ENCODE data around the gene DYNLT4. TPM values are rescaled to one million over a fixed set of nuclear protein-coding genes. Genes with fewer than 3 reads are reported as not detected.
A peak's percentile ranks its signal among the peaks of the same experiment; 100 is the strongest.

The DYNLT4 gene
- total RNA-seq, 1 experiment from 2014 or later, result not detected

DNA sequence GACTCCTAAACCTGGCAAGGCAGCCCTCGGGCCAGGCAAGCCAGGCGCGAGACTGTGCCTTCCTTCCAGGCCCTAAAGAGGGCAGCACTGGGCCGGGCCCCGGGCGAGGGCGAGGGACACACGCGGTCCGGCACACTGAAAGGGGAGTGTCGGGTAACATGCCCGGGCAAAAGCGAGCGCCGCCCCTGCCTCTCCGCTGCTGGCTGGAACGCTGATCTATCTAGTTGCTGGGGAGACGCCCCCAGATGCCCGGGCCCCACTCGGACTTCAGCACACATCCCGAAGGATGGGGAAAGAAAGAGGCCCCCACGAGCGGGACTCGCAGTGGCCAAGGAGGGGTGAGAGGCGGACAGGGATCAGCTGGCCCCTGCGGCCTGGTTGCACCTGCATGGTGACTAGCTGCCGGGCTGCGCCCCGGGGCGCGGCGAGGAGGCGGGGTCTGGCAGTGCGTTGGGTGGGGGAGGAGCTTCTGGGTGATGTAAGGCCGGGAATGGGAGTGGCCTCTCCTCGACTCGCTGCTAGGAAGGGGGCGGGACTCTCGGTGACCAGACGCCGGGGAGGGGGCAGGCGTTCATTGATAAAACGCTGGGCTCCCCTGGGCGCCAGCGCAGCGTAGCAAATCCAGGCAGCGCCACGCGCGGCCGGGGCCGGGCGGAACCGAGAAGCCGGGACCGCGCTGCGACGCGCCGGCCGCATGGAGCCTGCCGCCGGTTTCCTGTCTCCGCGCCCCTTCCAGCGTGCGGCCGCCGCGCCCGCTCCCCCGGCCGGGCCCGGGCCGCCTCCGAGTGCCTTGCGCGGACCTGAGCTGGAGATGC lies 7.2 kb downstream of the DYNLT4 start, which contains the start of gene PLK3:
TSS of gene PLK3 (plus strand) at position 608 of the 815 bp plus-strand sequence. CDS start at position 695, 87 bp downstream.
- POLR2A ChIA-PET, result interaction anchor here (0.5 to 2.0 kb wide), 7 partner anchors 13 to 1383 kb away, joined by 3 to 25 read pairs (median 4); no protein-coding TSS in a partner anchor
- Histone ChIP-seq H3K4me3 (ENCODE audit: low read depth in 2 of 2, low read length in 2 of 2) (peak within 1 kb of the TSS; percentile 56 to 83), H3K27ac (ENCODE audit: low read length) (peak within 1 kb of the TSS; percentile 86), H3K27me3 (ENCODE audit: control insufficient read depth, insufficient read depth, low read length) (no peaks in the 10 kb centered on the region), H3K9me3 (ENCODE audit: control insufficient read depth, insufficient read depth, low read depth, low read length) (no peaks in the 10 kb centered on the region), H3K4me1 (ENCODE audit: control insufficient read depth, insufficient read depth, low read length) (peaks cover 22% of the 10 kb centered on the region), H3K36me3 (ENCODE audit: control insufficient read depth, insufficient read depth, low read length) (no peaks in the 10 kb centered on the region; the same call in 1 of the 2 replicates)
- TF ChIP-seq REST (IDR thresholded peaks at IDR 0.05; ENCODE audit: insufficient read depth in 1 of 2, low read depth in 2 of 2, low read length in 1 of 2), result 0 out of 4 replicates have a peak, but pooled peaks of 1 of the 2 experiments have one; percentile 19
- TF ChIP-seq, protein P1, sequence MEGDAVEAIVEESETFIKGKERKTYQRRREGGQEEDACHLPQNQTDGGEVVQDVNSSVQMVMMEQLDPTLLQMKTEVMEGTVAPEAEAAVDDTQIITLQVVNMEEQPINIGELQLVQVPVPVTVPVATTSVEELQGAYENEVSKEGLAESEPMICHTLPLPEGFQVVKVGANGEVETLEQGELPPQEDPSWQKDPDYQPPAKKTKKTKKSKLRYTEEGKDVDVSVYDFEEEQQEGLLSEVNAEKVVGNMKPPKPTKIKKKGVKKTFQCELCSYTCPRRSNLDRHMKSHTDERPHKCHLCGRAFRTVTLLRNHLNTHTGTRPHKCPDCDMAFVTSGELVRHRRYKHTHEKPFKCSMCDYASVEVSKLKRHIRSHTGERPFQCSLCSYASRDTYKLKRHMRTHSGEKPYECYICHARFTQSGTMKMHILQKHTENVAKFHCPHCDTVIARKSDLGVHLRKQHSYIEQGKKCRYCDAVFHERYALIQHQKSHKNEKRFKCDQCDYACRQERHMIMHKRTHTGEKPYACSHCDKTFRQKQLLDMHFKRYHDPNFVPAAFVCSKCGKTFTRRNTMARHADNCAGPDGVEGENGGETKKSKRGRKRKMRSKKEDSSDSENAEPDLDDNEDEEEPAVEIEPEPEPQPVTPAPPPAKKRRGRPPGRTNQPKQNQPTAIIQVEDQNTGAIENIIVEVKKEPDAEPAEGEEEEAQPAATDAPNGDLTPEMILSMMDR (IDR thresholded peaks at IDR 0.05), result peak; percentile 98
- no peak; the same call in 1 of the 2 replicates for TF ChIP-seq TCF7L2 (IDR thresholded peaks at IDR 0.05; ENCODE audit: low read depth, low read length)
- peak; percentile 80; the same call in 1 of the 2 replicates for TF ChIP-seq SIN3A (IDR thresholded peaks at IDR 0.05; ENCODE audit: borderline replicate concordance, insufficient read depth, low read depth, low read length)
- TF ChIP-seq POLR2AphosphoS5 (IDR thresholded peaks at IDR 0.05; ENCODE audit: low read depth, low read length), result peak; percentile 92
- BruUV-seq (replicated peaks), result no TSS peak
- intact Hi-C loops (cut with micrococcal nuclease; ENCODE audit: unreplicated experiment), result no loop called here
- ATAC-seq (peak; percentile 91), DNase-seq (ENCODE audit: low read depth, low spot score) (peak; percentile 96)
- in situ Hi-C loops (cut with HindIII; ENCODE audit: low pct_unique_long_range_greater_than_20kb, low sequenced_read_pairs), result no loop called here
- CTCF ChIA-PET, result interaction anchor here (0.6 to 1.0 kb wide), 3 partner anchors 19 to 211 kb away, joined by 3 read pairs; partner anchors contain the start of gene HECTD3

DNA sequence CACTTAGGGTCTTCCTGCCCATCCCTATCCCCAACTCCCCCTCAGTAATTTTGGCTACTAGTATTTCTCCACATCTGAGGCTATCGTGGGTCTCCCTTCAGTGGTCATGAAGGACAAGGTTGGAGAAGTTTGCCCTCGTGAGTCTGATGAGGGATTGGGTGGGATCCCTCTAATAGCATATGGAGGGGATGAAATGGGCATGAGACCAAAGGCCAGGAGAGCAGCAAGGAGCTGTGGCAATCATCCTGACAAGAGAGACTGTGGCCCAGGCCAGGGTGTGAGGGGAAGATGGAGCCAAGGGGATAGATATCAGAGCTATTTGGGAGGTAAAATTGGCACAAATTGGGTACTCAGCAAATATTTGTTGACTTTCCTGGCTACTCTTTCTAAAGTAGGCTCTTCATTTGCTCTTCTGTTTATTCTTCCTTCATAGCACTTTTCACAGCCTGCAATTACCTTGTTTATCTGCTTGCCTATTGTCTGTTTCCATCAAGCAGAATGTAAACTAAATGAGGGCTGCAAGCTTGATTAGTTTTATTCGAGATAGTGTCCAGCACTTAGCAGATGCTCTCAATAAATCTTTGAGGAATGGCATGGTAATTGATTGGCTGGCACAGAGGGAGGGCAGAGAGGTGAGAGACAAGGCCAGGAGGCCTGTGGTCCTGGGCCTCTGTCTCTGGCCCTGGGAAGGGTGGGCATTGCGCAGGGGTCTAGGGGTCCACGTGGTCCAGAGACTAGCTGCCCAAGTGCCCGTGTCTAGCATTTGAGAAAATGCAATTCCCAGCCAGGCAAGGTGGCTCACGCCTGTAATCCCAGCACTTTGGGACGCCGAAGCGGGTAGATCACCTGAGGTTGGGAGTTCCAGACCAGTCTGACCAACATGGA lies 8.4 kb downstream of the DYNLT4 start:
- no peak for ATAC-seq
- Histone ChIP-seq H3K4me1 (ENCODE audit: control insufficient read depth, insufficient read depth, low read length) (peaks cover 22% of the 10 kb centered on the region), H3K27ac (ENCODE audit: low read length) (peak overlapping the region; percentile 54; the same call in 1 of the 2 replicates), H3K4me3 (ENCODE audit: low read depth in 2 of 2, low read length in 2 of 2) (no peak overlapping the region), H3K36me3 (ENCODE audit: control insufficient read depth, insufficient read depth, low read length) (no peaks in the 10 kb centered on the region; the same call in 1 of the 2 replicates), H3K9me3 (ENCODE audit: control insufficient read depth, insufficient read depth, low read depth, low read length) (no peaks in the 10 kb centered on the region), H3K27me3 (ENCODE audit: control insufficient read depth, insufficient read depth, low read length) (no peaks in the 10 kb centered on the region)
- intact Hi-C loops (cut with micrococcal nuclease; ENCODE audit: unreplicated experiment) (no loop called here), in situ Hi-C loops (cut with HindIII; ENCODE audit: low pct_unique_long_range_greater_than_20kb, low sequenced_read_pairs) (no loop called here)
- no peak for DNase-seq (ENCODE audit: low read depth, low spot score)
- POLR2A ChIA-PET, result interaction anchor here (0.6 to 0.7 kb wide), 2 partner anchors 8 to 47 kb away, joined by 6 to 8 read pairs; no protein-coding TSS in a partner anchor
- TF ChIP-seq, protein P1 (IDR thresholded peaks at IDR 0.05), result no peak
- no peak for TF ChIP-seq REST (IDR thresholded peaks at IDR 0.05; ENCODE audit: insufficient read depth in 1 of 2, low read depth in 2 of 2, low read length in 1 of 2)
- no peak for TF ChIP-seq POLR2AphosphoS5 (IDR thresholded peaks at IDR 0.05; ENCODE audit: low read depth, low read length)
- TF ChIP-seq SIN3A (IDR thresholded peaks at IDR 0.05; ENCODE audit: borderline replicate concordance, insufficient read depth, low read depth, low read length), result no peak
- TF ChIP-seq TCF7L2 (IDR thresholded peaks at IDR 0.05; ENCODE audit: low read depth, low read length), result no peak
- CTCF ChIA-PET, result interaction anchor here (0.6 kb wide), 2 partner anchors 8 to 36 kb away, joined by 3 read pairs; no protein-coding TSS in a partner anchor
- no TSS peak for BruUV-seq (replicated peaks)
